Sigmoid colon (tissue), 3 donors: ENCODE results near the gene SRXN1.

Source experiments
- POLR2A ChIP-seq, 2 donors: fragments of 450-650 bp; IDR thresholded peaks; one replicate each; pipeline ENCODE4 v1.6.1; 2016; ENCODE audit warnings: antibody characterized with exemption in 2 of 2, mild to moderate bottlenecking in 2 of 2, moderate library complexity in 2 of 2
- TF ChIP-seq, protein P1 (sequence below), 4 experiments: fragments of 450-650 bp in 3 of 4; fragments of 200-600 bp in 1 of 4; IDR thresholded peaks; one replicate each; pipeline ENCODE4 v1.5.1; 2016 to 2019; ENCODE audit warnings: antibody characterized with exemption in 4 of 4, mild to moderate bottlenecking in 3 of 4, moderate library complexity in 2 of 4

DNA sequence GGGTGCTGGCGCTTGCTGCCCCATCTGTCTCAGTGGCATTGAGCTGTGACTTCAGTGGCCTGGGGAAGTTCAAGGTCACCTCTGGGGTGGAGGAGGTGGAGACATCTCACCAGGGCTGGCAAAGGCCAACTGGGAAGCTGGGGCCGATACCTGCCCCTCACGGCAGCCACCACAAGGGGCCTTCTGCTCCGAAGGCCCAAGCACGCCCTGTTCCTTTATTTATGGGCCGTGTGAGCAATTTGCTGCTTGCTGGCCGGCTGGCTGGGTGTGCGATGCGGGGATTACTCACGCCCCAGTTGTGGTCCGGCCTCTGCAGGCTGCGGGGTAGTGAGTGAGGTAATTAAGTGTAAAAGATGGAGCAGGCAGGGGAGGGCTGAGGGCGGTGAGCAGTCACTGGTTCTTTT is 35.8 kb upstream of the SRXN1 start:
- TF ChIP-seq, protein P1, sequence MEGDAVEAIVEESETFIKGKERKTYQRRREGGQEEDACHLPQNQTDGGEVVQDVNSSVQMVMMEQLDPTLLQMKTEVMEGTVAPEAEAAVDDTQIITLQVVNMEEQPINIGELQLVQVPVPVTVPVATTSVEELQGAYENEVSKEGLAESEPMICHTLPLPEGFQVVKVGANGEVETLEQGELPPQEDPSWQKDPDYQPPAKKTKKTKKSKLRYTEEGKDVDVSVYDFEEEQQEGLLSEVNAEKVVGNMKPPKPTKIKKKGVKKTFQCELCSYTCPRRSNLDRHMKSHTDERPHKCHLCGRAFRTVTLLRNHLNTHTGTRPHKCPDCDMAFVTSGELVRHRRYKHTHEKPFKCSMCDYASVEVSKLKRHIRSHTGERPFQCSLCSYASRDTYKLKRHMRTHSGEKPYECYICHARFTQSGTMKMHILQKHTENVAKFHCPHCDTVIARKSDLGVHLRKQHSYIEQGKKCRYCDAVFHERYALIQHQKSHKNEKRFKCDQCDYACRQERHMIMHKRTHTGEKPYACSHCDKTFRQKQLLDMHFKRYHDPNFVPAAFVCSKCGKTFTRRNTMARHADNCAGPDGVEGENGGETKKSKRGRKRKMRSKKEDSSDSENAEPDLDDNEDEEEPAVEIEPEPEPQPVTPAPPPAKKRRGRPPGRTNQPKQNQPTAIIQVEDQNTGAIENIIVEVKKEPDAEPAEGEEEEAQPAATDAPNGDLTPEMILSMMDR (IDR thresholded peaks at IDR 0.05), result no peak
- TF ChIP-seq POLR2A (IDR thresholded peaks at IDR 0.05), result no peak
